ENCODE results near the gene C2orf49. TPM values are rescaled to one million over a fixed set of nuclear protein-coding genes. Genes with fewer than 3 reads are reported as not detected.

The C2orf49 gene
- total RNA-seq, 1 donor from 2014 or later = 21.6 TPM

GRCh38 chr2:105373344-105373781 is 36.0 kb downstream of the C2orf49 start:
- DNase-seq (ENCODE audit: low read depth) = peak; percentile 57
- H3K36me3 Mint-ChIP-seq (ENCODE audit: low read depth, unreplicated experiment) = peaks cover 39% of the 10 kb centered on the region

GRCh38 chr2:105373895-105374401 is 36.6 kb downstream of the C2orf49 start:
- Mint-ChIP-seq H3K9me3 (ENCODE audit: unreplicated experiment) (no peaks in the 10 kb centered on the region), H3K27ac (ENCODE audit: unreplicated experiment) (peak overlapping the region; percentile 56), H3K4me3 (ENCODE audit: unreplicated experiment) (no peak overlapping the region), H3K27me3 (ENCODE audit: low read depth, unreplicated experiment) (no peaks in the 10 kb centered on the region), H3K36me3 (ENCODE audit: low read depth, unreplicated experiment) (peaks cover 42% of the 10 kb centered on the region), H3K4me1 (ENCODE audit: low read depth, unreplicated experiment) (peaks cover 39% of the 10 kb centered on the region)
- Histone ChIP-seq H4K20me1 (ENCODE audit: insufficient read depth, low read length) (peaks cover 100% of the 10 kb centered on the region), H3K27me3 (ENCODE audit: insufficient read depth, low read length) (no peaks in the 10 kb centered on the region), H2AFZ (ENCODE audit: low read depth, low read length) (no peak overlapping the region), H3K36me3 (ENCODE audit: insufficient read depth, low read length) (peaks cover 70% of the 10 kb centered on the region), H3K27ac (ENCODE audit: low read depth, low read length) (peak overlapping the region; percentile 66), H3K4me1 (ENCODE audit: insufficient read depth, low read length) (peaks cover 71% of the 10 kb centered on the region), H3K4me3 (ENCODE audit: insufficient read depth, low read depth, low read length) (no peak overlapping the region), H3K9ac (ENCODE audit: low read length) (peak overlapping the region; percentile 16), H3K9me3 (ENCODE audit: insufficient read depth, low read depth, low read length) (no peaks in the 10 kb centered on the region), H3K4me2 (ENCODE audit: low read length) (no peak overlapping the region), H3K79me2 (ENCODE audit: insufficient read depth, low read length) (peaks cover 87% of the 10 kb centered on the region)
- FAIRE-seq (no peak), DNase-seq (ENCODE audit: low read depth) (no peak)
- TF ChIP-seq CTCF (IDR thresholded peaks at IDR 0.05; ENCODE audit: insufficient read depth, low read depth, low read length) = no peak
- no peak for TF ChIP-seq EZH2 (IDR thresholded peaks at IDR 0.05; ENCODE audit: insufficient read depth, low read length)

More at GRCh38 chr2:105373344-105373781, 36.0 kb downstream of the C2orf49 start:
- FAIRE-seq = no peak
- H3K9ac ChIP-seq (ENCODE audit: low read length) = no peak overlapping the region
- H3K27me3 ChIP-seq (ENCODE audit: insufficient read depth, low read length) = no peaks in the 10 kb centered on the region
- H3K36me3 ChIP-seq (ENCODE audit: insufficient read depth, low read length) = peaks cover 73% of the 10 kb centered on the region
- H3K9me3 ChIP-seq (ENCODE audit: insufficient read depth, low read depth, low read length) = no peaks in the 10 kb centered on the region
- no peak overlapping the region for H3K27ac Mint-ChIP-seq (ENCODE audit: unreplicated experiment)
- peaks cover 87% of the 10 kb centered on the region for H3K79me2 ChIP-seq (ENCODE audit: insufficient read depth, low read length)
- peaks cover 65% of the 10 kb centered on the region for H3K4me1 ChIP-seq (ENCODE audit: insufficient read depth, low read length)
- H2AFZ ChIP-seq (ENCODE audit: low read depth, low read length) = no peak overlapping the region
- peaks cover 100% of the 10 kb centered on the region for H4K20me1 ChIP-seq (ENCODE audit: insufficient read depth, low read length)
- no peak overlapping the region for H3K4me3 ChIP-seq (ENCODE audit: insufficient read depth, low read depth, low read length)
- H3K27me3 Mint-ChIP-seq (ENCODE audit: low read depth, unreplicated experiment) = no peaks in the 10 kb centered on the region
- H3K9me3 Mint-ChIP-seq (ENCODE audit: unreplicated experiment) = no peaks in the 10 kb centered on the region
- H3K4me1 Mint-ChIP-seq (ENCODE audit: low read depth, unreplicated experiment) = peaks cover 35% of the 10 kb centered on the region
- peak overlapping the region; percentile 66 for H3K27ac ChIP-seq (ENCODE audit: low read depth, low read length)
- no peak overlapping the region for H3K4me3 Mint-ChIP-seq (ENCODE audit: unreplicated experiment)
- no peak for TF ChIP-seq CTCF (IDR thresholded peaks at IDR 0.05; ENCODE audit: insufficient read depth, low read depth, low read length)
- TF ChIP-seq EZH2 (IDR thresholded peaks at IDR 0.05; ENCODE audit: insufficient read depth, low read length) = no peak
- H3K4me2 ChIP-seq (ENCODE audit: low read length) = no peak overlapping the region

- Histone ChIP-seq H3K4me1 (ENCODE audit: insufficient read depth, low read length) (peaks cover 78% of the 10 kb centered on the region), H4K20me1 (ENCODE audit: insufficient read depth, low read length) (peaks cover 99% of the 10 kb centered on the region), H3K79me2 (ENCODE audit: insufficient read depth, low read length) (peaks cover 89% of the 10 kb centered on the region), H3K4me3 (ENCODE audit: insufficient read depth, low read depth, low read length) (no peak overlapping the region), H3K9me3 (ENCODE audit: insufficient read depth, low read depth, low read length) (no peaks in the 10 kb centered on the region), H2AFZ (ENCODE audit: low read depth, low read length) (no peak overlapping the region), H3K27me3 (ENCODE audit: insufficient read depth, low read length) (no peaks in the 10 kb centered on the region), H3K36me3 (ENCODE audit: insufficient read depth, low read length) (peaks cover 71% of the 10 kb centered on the region), H3K9ac (ENCODE audit: low read length) (peak overlapping the region; percentile 16), H3K27ac (ENCODE audit: low read depth, low read length) (peak overlapping the region; percentile 66), H3K4me2 (ENCODE audit: low read length) (peak overlapping the region; percentile 50)
- no peak for TF ChIP-seq CTCF (IDR thresholded peaks at IDR 0.05; ENCODE audit: insufficient read depth, low read depth, low read length)
- TF ChIP-seq EZH2 (IDR thresholded peaks at IDR 0.05; ENCODE audit: insufficient read depth, low read length) = no peak
- peak overlapping the region; percentile 67 for H3K27ac Mint-ChIP-seq (ENCODE audit: unreplicated experiment)
- no peaks in the 10 kb centered on the region for H3K9me3 Mint-ChIP-seq (ENCODE audit: unreplicated experiment)
- H3K27me3 Mint-ChIP-seq (ENCODE audit: low read depth, unreplicated experiment) = no peaks in the 10 kb centered on the region
- H3K36me3 Mint-ChIP-seq (ENCODE audit: low read depth, unreplicated experiment) = peaks cover 46% of the 10 kb centered on the region
- FAIRE-seq (no peak), DNase-seq (ENCODE audit: low read depth) (peak; percentile 75)
- H3K4me1 Mint-ChIP-seq (ENCODE audit: low read depth, unreplicated experiment) = peaks cover 41% of the 10 kb centered on the region
- no peak overlapping the region for H3K4me3 Mint-ChIP-seq (ENCODE audit: unreplicated experiment)
Measured at GRCh38 chr2:105375001-105375561, 37.7 kb downstream of the C2orf49 start.
